ENCODE data around the gene AIP.

AIP gene

GRCh38 chr11:67441731-67442351 is 41.0 kb upstream of the AIP start:
- Histone ChIP-seq H4K20me1 (peaks cover 0 to 54% (median 25%) of the 10 kb centered on the region in 11 experiments; a peak in 14 of 22 replicates), H3K4me1 (peaks cover 86 to 95% (median 91%) of the 10 kb centered on the region in 10 experiments), H3K4me2 (peak overlapping the region; percentile 88 to 99 (median 98)), H3K27ac (no peak overlapping the region), H3K9me3 (replicated peaks in 1 of 11) (no peaks in the 10 kb centered on the region), H3K36me3 (peaks cover 0 to 49% (median 0%) of the 10 kb centered on the region in 11 experiments; a peak in 9 of 22 replicates), H3K9ac (peak overlapping the region in 3 of 11 experiments; percentile 1 to 83 (median 79); a peak in 2 of 22 replicates), H3K27me3 (no peaks in the 10 kb centered on the region), H3K4me3 (peak overlapping the region in 3 of 10 experiments; percentile 72 to 78 (median 73); a peak in 6 of 20 replicates)
- no peak for TF ChIP-seq Cebpa-rat (IDR thresholded peaks at IDR 0.05)

- Histone ChIP-seq H3K27ac (peak overlapping the region; percentile 46 to 74 (median 60); a peak in 19 of 22 replicates), H3K4me3 (peak overlapping the region; percentile 41 to 79 (median 66)), H3K9ac (peak overlapping the region; percentile 64 to 83 (median 70)), H3K27me3 (no peaks in the 10 kb centered on the region), H3K9me3 (replicated peaks in 1 of 11) (no peaks in the 10 kb centered on the region), H4K20me1 (peaks cover 0 to 53% (median 23%) of the 10 kb centered on the region in 11 experiments; a peak in 14 of 22 replicates), H3K4me2 (peak overlapping the region; percentile 88 to 99 (median 98)), H3K4me1 (peaks cover 86 to 97% (median 93%) of the 10 kb centered on the region in 10 experiments), H3K36me3 (peaks cover 0 to 45% (median 0%) of the 10 kb centered on the region in 11 experiments; a peak in 9 of 22 replicates)
- no peak for TF ChIP-seq Cebpa-rat (IDR thresholded peaks at IDR 0.05)
Observed at GRCh38 chr11:67442504-67443404, 40.1 kb upstream of the AIP start.

- peaks cover 81 to 92% (median 86%) of the 10 kb centered on the region in 10 experiments for H3K4me1 ChIP-seq
- no peaks in the 10 kb centered on the region for H3K9me3 ChIP-seq (replicated peaks in 1 of 11)
- 0 out of 22 replicates have a peak overlapping the region, but pooled peaks of 1 of the 11 experiments have one; percentile 18 for H3K9ac ChIP-seq
- H4K20me1 ChIP-seq, result peaks cover 0 to 25% (median 8%) of the 10 kb centered on the region in 11 experiments; a peak in 12 of 22 replicates
- H3K27ac ChIP-seq, result no peak overlapping the region
- H3K27me3 ChIP-seq, result no peaks in the 10 kb centered on the region
- no peak for TF ChIP-seq Cebpa-rat (IDR thresholded peaks at IDR 0.05)
- no peak overlapping the region for H3K4me3 ChIP-seq
- H3K4me2 ChIP-seq, result peak overlapping the region; percentile 86 to 99 (median 90); a peak in 18 of 22 replicates
- H3K36me3 ChIP-seq, result peaks cover 0 to 21% (median 0%) of the 10 kb centered on the region in 11 experiments; a peak in 7 of 22 replicates
Observed at GRCh38 chr11:67445515-67445914, 37.3 kb upstream of the AIP start.

GRCh38 chr11:67448220-67448609 is 34.6 kb upstream of the AIP start:
- H4K20me1 ChIP-seq, result no peaks in the 10 kb centered on the region; a peak in 1 of 22 replicates
- no peak overlapping the region for H3K27ac ChIP-seq
- no peak overlapping the region for H3K4me3 ChIP-seq
- TF ChIP-seq Cebpa-rat (IDR thresholded peaks at IDR 0.05), result no peak
- H3K4me1 ChIP-seq, result peaks cover 59 to 90% (median 75%) of the 10 kb centered on the region in 10 experiments
- no peaks in the 10 kb centered on the region for H3K27me3 ChIP-seq
- H3K4me2 ChIP-seq, result peak overlapping the region in 5 of 11 experiments; percentile 25 to 92 (median 50); a peak in 5 of 22 replicates
- no peaks in the 10 kb centered on the region for H3K36me3 ChIP-seq
- H3K9me3 ChIP-seq (replicated peaks in 1 of 11), result no peaks in the 10 kb centered on the region
- no peak overlapping the region for H3K9ac ChIP-seq

GRCh38 chr11:67449116-67449844 is 33.5 kb upstream of the AIP start:
- H3K27ac ChIP-seq, result 0 out of 22 replicates have a peak overlapping the region, but pooled peaks of 2 of the 11 experiments have one; percentile 2 to 17
- H3K4me1 ChIP-seq, result peaks cover 52 to 87% (median 68%) of the 10 kb centered on the region in 10 experiments
- no peak for TF ChIP-seq Cebpa-rat (IDR thresholded peaks at IDR 0.05)
- H3K36me3 ChIP-seq, result no peaks in the 10 kb centered on the region
- no peaks in the 10 kb centered on the region; a peak in 1 of 22 replicates for H4K20me1 ChIP-seq
- no peak overlapping the region for H3K9ac ChIP-seq
- no peaks in the 10 kb centered on the region for H3K9me3 ChIP-seq (replicated peaks in 1 of 11)
- no peaks in the 10 kb centered on the region for H3K27me3 ChIP-seq
- peak overlapping the region in 9 of 11 experiments; percentile 11 to 92 (median 53); a peak in 14 of 22 replicates for H3K4me2 ChIP-seq
- H3K4me3 ChIP-seq, result no peak overlapping the region

GRCh38 chr11:67450796-67451657 is 31.8 kb upstream of the AIP start:
- Histone ChIP-seq H3K9ac (peak overlapping the region in 5 of 11 experiments; percentile 21 to 65 (median 38); a peak in 8 of 22 replicates), H3K9me3 (replicated peaks in 1 of 11) (no peaks in the 10 kb centered on the region), H3K4me1 (peaks cover 35 to 69% (median 51%) of the 10 kb centered on the region in 10 experiments), H3K36me3 (no peaks in the 10 kb centered on the region), H3K27me3 (no peaks in the 10 kb centered on the region), H3K4me2 (peak overlapping the region in 9 of 11 experiments; percentile 3 to 92 (median 10); a peak in 12 of 22 replicates), H3K27ac (peak overlapping the region in 3 of 11 experiments; percentile 16 to 41 (median 18); a peak in 3 of 22 replicates), H3K4me3 (no peak overlapping the region), H4K20me1 (no peaks in the 10 kb centered on the region; a peak in 1 of 22 replicates)
- no peak for TF ChIP-seq Cebpa-rat (IDR thresholded peaks at IDR 0.05)

- Histone ChIP-seq H3K4me2 (peak overlapping the region in 7 of 11 experiments; percentile 3 to 92 (median 9); a peak in 8 of 22 replicates), H4K20me1 (no peaks in the 10 kb centered on the region; a peak in 1 of 22 replicates), H3K4me1 (peaks cover 29 to 64% (median 45%) of the 10 kb centered on the region in 10 experiments), H3K36me3 (no peaks in the 10 kb centered on the region), H3K9me3 (replicated peaks in 1 of 11) (no peaks in the 10 kb centered on the region), H3K27me3 (no peaks in the 10 kb centered on the region), H3K9ac (peak overlapping the region in 6 of 11 experiments; percentile 3 to 65 (median 38); a peak in 5 of 22 replicates), H3K27ac (peak overlapping the region in 2 of 11 experiments; percentile 16 to 41; a peak in 1 of 22 replicates), H3K4me3 (no peak overlapping the region)
- TF ChIP-seq Cebpa-rat (IDR thresholded peaks at IDR 0.05), result no peak
Observed at GRCh38 chr11:67451658-67451976, 31.2 kb upstream of the AIP start.

Measured in BLaER1 treated with 17β-estradiol and CSF1 and Interleukin-3, amounts not matched to agents 10 nM and 100 nM (cell line).